Fibroblast of pulmonary artery (primary cell): Measurements from ENCODE around the gene LVRN.

Experiments used
- DNase-seq: peaks from one replicate; pipeline ENCODE4 v3.0.0-alpha.2; 2010; ENCODE audit warnings: low read depth
- H3K4me3 ChIP-seq: replicated peaks from 2 replicates; pipeline ENCODE4 v1.5.1; 2011; ENCODE audit warnings: low read depth, mild to moderate bottlenecking, control low read depth, low read length, moderate library complexity
- CTCF ChIP-seq: IDR thresholded peaks from 2 replicates; pipeline ENCODE4 v1.5.1; 2011; ENCODE audit warnings: mild to moderate bottlenecking, control low read depth, low read length, inconsistent platforms; ENCODE audit errors: missing control alignments

LVRN gene

GRCh38 chr5:116038817-116039216 is 76.5 kb downstream of the LVRN start:
- no peak overlapping the region for H3K4me3 ChIP-seq
- no peak for TF ChIP-seq CTCF
- DNase-seq = no peak

- no peak for DNase-seq
- no peak for TF ChIP-seq CTCF
- H3K4me3 ChIP-seq = no peak overlapping the region
These were observed 80.1 kb downstream of the LVRN start for GRCh38 chr5:116042375-116042774.

- H3K4me3 ChIP-seq = no peak overlapping the region
- no peak for DNase-seq
- TF ChIP-seq CTCF = no peak
These were observed 81.8 kb downstream of the LVRN start for GRCh38 chr5:116044073-116044472.

- no peak for DNase-seq
- no peak overlapping the region for H3K4me3 ChIP-seq
- TF ChIP-seq CTCF = no peak
These were observed 83.5 kb downstream of the LVRN start for GRCh38 chr5:116045821-116046220.

- no peak for TF ChIP-seq CTCF
- no peak for DNase-seq
- H3K4me3 ChIP-seq = no peak overlapping the region
These were observed 84.0 kb downstream of the LVRN start for GRCh38 chr5:116046261-116046660.

GRCh38 chr5:116046823-116047222 is 84.5 kb downstream of the LVRN start:
- DNase-seq = no peak
- no peak overlapping the region for H3K4me3 ChIP-seq
- no peak for TF ChIP-seq CTCF

GRCh38 chr5:116058346-116058936 is 96.2 kb downstream of the LVRN start:
- no peak for DNase-seq
- H3K4me3 ChIP-seq = no peak overlapping the region
- no peak for TF ChIP-seq CTCF
